Endometrium (tissue), 2 donors: ENCODE results near the gene CCDC196.

Experiments
- FAIRE-seq: peaks from 2 replicates; lab custom pipeline; 2012; peaks lifted over from hg19 to GRCh38; lab: Jason Lieb, UNC
- donor health status: control.
- donor health status: control.

The CCDC196 gene

GRCh38 chr14:66485910-66486421, at the start of gene CCDC196:
Gene CCDC196 (plus strand): TSS chr14:66486371. CDS start chr14:66486503, 132 bp downstream.
- no peak for FAIRE-seq

DNA sequence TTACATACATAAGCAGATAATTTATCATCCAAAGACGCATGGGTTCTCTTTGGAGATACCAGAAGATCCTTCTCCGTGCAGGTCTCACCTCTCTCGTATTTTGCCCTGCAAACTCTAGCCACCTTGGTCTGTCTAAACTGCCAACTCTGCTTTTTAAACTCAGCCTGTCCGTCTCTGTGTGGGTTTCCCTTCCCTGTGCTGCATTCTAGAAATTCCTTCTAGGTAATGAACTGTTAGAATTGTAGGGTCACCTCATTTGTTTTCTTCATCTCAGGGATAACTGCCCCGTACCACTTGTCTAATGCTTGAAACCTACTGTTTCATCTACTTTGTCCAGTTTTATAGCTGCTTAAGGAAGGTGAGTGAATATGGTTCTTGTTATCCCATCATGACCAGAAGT, 45.4 kb upstream of the CCDC196 start:
- no peak for FAIRE-seq

DNA sequence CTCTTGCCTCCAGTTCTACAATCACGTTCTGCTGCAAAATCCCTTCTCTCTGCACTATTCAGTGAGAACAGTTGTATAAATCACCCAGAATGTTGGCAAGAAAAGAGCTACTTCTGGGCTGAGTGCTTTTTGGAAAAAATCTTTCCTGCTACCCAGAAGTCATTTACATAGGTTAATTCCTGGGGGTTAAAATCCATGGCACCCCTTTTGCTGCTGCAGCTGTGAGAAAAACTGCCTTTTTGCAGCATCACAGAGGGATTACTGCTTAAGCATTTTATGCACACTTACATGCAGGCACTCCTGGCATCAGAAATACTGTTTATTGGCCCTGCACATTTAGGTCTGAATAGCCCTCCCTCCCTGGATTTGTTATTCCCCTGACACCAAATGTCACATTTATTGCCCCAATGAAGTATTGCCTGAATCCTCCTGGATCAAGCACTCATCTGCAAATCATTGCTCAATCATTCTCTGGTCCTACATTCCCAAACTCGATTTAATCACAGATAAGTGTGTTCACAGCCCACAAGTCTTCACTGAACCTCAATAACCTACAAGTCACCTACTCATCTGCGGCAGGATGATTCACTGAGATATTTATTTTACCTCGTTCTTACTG, 43.1 kb upstream of the CCDC196 start:
- FAIRE-seq: no peak

DNA sequence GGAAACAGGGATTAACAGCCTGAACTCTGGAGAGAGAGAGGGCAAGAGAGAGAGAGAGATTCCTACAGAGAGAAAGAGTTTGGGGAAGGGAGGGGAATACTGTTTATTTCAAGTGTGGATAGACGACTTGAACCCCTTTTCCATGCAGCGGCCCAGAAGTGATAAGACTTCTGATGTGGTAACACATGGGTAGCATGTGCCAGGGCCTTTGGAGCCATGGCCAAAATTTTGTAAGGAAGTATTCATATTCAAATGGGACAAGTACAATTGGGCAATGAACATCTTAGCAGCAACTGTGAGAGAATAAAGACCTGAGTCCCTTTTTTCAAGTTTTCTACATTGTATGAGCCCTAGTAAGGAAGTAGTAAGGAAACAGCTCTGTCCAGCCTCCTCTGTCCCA, 42.4 kb upstream of the CCDC196 start:
- FAIRE-seq: no peak

- no peak for FAIRE-seq
Measured at GRCh38 chr14:66444271-66444927, 41.8 kb upstream of the CCDC196 start.

GRCh38 chr14:66445936-66446335, 40.2 kb upstream of the CCDC196 start:
- no peak for FAIRE-seq

DNA sequence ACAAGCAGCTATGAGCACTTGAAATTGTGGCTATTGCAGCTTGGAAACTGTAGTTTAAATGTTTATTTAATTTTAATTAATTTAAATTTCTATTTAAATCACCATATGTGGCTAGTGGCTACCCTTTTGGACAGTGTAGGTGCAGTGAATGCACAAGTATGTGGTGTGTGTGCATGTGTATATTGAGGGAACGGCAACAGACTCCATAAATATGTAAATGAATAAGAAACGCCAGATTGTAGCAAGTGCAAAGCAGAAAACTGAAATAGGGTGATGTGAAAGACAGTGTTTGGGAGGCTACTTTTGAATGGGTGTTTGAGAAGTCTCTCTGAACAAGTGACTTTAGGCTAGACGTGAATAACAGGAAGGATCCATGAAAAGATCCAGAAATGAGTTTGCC, 32.7 kb upstream of the CCDC196 start:
- no peak for FAIRE-seq

DNA sequence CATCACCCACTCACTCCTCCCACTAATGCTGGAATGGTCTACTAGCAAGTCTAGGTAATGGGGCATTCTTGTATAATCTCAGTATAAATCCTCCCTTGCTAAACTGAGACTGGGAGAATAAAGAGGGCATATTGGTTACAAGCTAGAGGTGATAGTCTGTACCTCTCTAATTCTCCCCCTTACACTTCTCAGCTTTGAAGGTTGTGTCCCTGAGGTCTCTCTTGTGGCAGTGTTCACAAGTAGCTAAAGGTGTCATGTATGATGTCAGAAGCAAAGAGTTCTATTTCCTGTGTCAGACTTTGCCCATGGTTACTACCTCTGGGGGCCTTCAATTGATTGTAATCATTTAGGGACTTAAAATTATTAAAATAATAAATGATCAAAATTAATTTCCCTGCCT, 26.6 kb upstream of the CCDC196 start:
- no peak for FAIRE-seq

- FAIRE-seq: no peak
Measured at GRCh38 chr14:66464261-66464660, 21.9 kb upstream of the CCDC196 start.

GRCh38 chr14:66468778-66469367, 17.3 kb upstream of the CCDC196 start:
- no peak for FAIRE-seq

GRCh38 chr14:66471584-66471983, 14.6 kb upstream of the CCDC196 start:
- FAIRE-seq: no peak

GRCh38 chr14:66472251-66472650, 13.9 kb upstream of the CCDC196 start:
- FAIRE-seq: no peak

DNA sequence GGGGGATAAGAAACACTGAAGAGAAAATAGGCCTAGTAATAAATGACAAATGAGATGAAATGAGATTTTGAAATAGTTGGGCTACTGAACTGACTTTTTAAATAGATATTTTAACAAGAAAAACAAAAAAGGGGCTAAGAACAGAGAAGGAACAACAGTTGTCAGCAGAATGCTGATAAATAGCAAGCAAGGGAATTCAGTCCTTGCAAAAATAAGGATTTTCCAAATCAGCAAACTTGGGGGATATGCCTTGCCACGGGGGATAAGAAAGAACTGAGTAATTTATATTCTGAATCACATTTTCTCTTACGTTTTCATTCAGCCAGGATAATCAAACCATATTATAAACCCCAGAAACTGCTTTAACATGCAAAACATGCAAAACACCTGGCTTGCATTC, 12.9 kb upstream of the CCDC196 start:
- no peak for FAIRE-seq

DNA sequence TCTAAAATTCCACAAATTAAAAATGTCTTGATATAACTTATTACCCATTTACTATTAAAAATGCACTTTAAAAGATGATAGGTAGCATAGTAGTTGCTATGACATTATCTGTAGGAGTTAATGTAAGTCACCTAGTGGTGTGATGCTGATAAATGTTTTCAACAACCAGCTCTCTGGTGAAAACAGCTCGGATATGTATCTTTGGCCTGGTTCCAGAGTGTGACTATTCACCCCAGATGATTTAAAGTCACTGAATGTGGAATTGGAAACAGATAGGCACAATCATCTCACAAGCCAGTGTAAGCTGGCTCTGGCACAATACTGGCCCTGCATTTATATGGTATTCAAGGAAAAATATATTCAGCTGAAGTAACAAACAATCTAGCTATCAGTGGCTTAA, 9.2 kb upstream of the CCDC196 start:
- FAIRE-seq: no peak

- no peak for FAIRE-seq
Measured at GRCh38 chr14:66477567-66477966, 8.6 kb upstream of the CCDC196 start.

DNA sequence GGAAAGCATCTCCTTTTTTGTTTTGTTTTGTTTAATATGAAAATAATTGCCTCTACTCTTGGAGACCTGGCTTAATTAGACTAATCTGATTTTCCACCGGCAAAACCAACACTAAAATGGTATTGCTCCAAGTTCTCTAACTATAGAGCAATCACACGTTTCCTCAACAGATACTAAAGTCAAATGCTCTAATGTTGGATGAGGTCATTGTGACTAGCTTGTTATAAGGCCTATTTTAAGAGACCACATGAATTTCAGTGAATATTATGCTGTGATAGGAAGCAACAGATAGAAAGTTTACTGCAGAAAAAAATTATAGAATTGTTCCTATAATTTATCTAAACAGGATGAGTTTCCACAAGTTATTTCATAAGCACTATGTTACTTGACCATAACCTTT, 3.3 kb upstream of the CCDC196 start:
- no peak for FAIRE-seq

- FAIRE-seq: no peak
Measured at GRCh38 chr14:66483322-66483721, 2.8 kb upstream of the CCDC196 start.

DNA sequence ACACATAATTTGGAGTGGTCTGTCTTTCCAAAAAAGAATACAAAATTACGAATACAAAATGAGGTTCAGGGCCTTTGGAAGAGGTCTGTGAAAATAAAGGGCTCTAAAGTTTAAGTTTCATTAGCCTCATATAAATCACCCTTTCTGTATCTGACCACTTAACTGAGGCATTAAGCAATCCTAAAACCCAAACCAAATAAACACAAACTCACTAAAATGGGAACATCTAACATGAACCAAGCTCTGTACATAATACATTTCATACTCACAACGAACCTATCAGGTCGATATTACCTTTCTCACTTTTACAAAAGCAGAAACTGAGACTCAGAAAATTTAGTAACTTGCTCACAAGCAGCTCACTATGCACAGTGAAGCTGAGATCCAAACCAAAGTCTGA, 1.1 kb upstream of the CCDC196 start:
- FAIRE-seq: no peak

DNA sequence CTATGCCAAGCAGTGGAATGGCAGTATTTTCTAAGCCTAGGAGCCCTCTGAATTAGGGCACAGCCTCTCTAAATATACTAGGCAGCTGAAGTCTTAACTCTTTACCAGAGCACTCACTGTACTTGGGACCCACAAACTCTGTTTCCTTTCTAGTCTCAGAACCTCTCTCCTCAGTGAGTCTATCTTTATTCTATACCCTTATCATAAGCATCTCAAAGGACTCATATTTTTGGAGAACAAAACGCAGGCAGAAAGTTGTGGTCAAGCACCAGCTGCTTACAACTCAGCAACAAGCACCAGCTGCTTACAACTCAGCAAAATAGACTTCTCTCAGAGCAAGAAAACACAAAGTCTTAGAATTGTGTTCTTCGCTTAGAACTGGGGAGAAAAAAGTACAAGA, 993 bp downstream of the CCDC196 start:
- no peak for FAIRE-seq

DNA sequence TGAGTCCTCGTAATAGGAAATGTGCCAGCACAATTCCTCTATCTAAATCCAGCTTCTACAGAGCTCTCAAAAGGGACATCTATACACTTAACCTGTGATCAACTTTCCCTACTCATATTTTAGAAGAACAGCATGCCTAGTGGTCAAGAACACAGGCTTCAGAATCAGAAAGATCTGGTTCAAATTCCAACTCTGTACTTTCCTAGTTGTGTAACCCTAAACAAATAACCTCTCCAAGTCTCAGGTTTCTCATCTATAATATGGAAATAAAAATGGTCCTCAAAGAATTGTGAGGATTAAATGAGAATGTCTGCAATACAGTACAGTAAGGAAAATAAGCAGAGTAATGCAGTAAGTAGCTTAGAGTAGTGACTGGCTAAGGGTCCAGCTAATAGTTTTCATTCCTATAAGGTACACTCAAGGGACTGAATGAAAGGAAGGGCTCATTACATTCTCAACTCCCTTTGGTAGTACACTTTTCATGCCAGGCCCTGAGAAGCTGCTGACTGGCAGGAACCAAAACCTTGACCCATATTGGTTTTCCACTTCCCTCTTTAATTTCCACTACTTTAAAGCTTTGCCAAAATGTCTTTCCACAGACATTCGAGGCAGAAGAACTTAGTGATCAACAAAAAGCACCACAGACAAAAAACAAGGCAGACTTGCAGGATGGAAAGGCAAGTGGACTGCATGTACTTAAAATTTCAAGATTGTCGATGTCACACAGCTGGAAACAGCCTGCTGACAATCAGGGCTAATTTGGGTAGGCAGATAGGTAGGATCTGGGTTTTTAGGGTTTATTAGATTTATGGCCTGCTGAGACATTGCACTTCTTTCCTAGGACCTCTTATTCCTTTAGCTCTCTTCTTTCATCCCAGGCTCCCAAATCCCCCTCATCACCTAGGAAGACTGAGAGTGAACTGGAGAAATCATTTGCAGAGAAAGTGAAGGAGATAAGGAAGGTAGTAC, 4.3 kb downstream of the CCDC196 start:
- FAIRE-seq: no peak

- no peak for FAIRE-seq
Measured at GRCh38 chr14:66493750-66494149, 7.6 kb downstream of the CCDC196 start.
